Right cardiac atrium (tissue), 5 donors: ENCODE data around the gene KIAA0753. TPM values are rescaled to one million over a fixed set of nuclear protein-coding genes. Genes with fewer than 3 reads are reported as not detected.
"Not testable (repeated sequence)": the region's sequence is repeated elsewhere in the genome, so short reads cannot be mapped to it uniquely, and the experiment has no call there.

Experiments used
- ATAC-seq, 2 donors: fragments of 200-7000 bp; cut with Tn5 transposase; one replicate each; pipeline versions ENCODE4 v1.8.0 to v1.9.1; 2020; ENCODE audit warnings: moderate library complexity in 2 of 2, mild to moderate bottlenecking in 1 of 2
- DNase-seq, 3 donors: peaks; one replicate each; pipeline ENCODE4 v3.0.0-alpha.2; 2020
- H3K27ac ChIP-seq: one replicate; pipeline ENCODE4 v1.5.1; 2013; ENCODE audit warnings: mild to moderate bottlenecking, low read length, control low read depth, moderate library complexity
- H3K27me3 ChIP-seq: one replicate; pipeline ENCODE4 v1.6.1; 2013; ENCODE audit not compliant: control insufficient read depth, insufficient read depth
- H3K4me1 ChIP-seq: one replicate; pipeline ENCODE4 v1.6.1; 2013; ENCODE audit warnings: low read length; ENCODE audit not compliant: control insufficient read depth, insufficient read depth
- H3K4me3 ChIP-seq: one replicate; pipeline ENCODE4 v1.5.1; 2013; ENCODE audit warnings: low read length, control low read depth
- H3K9me3 ChIP-seq: one replicate; pipeline ENCODE4 v1.6.1; 2013; ENCODE audit warnings: low read length; ENCODE audit not compliant: control insufficient read depth
- WGBS: extraction: QIAGEN DNeasy Blood & Tissue Kit; methylation state at CpG from one replicate; pipeline ENCODE4 v1.1.7; 2013; 5-methylcytosine and 5-hydroxymethylcytosine counted together
- intact Hi-C, 4 donors: fragments of 100-400 bp; cut with DNase I; formaldehyde crosslinking; loops; one replicate each; pipeline versions ENCODE4 v1.11.0 to v1.14.0; 2022 to 2023
- polyA plus RNA-seq: library from polyadenylated mRNA; stranded (reverse); fragments of 200-250 nt; gene quantifications from one replicate; pipeline ENCODE4 v1.2.3, GENCODE V29; 2013
- total RNA-seq, 4 donors: library from RNA; stranded (reverse); fragmentation: NEBNext Ultra II Directional; extraction: Animal tissue kit (Norgen Biotek cat#: 25700); gene quantifications; one replicate each; pipeline ENCODE4 v1.2.1, GENCODE V29; 2021
- donor health status: healthy with polysubstance abuse.
- donor health status: DM: no; HTN: yes; CAD: no.
- donor health status: DM: no; HTN: no; CAD: no.
- donor health status: DM: no; HTN: yes; CAD: no; lungs with severe emphysema.
- donor health status: DM: yes; HTN: yes; CAD: no.

KIAA0753 gene
- total and polyA plus RNA-seq, 5 donors = 2.9 to 9.0 (median 6.3) TPM

DNA sequence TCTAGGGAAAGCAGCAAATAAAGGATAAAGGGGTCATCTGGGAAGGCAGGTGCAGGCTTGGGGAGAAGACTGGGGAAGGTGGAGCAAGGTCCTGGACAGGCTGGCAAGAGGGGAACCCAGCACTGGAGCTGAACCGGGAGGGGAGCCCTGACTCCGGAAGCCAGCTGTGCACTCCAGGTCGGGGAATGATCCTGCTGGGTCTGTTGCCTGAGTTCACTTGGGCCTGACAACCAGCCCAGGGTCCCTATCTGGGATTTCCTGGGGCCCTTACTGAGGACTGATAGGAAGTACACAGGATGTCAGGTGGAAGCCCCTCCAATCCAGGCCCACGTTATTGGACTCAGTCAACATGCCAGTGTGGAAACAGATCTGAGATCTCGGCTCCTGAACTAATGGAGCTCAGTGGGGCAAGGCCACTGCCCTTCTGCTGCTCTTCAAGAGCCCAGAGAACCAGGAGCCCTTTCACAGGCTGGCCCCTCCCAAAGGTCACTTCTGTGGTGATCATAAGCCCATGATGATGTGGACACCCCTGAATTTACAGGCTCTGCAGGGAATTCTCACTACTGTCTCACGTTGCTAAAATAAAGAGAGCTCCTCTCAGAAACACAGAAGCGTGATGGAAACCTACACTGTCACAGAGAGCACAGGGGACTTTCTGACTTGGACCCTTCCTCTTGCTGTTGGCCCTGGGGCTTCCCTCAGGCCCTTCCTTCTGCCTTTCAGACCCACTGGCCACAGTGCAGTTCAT is 64.3 kb downstream of the KIAA0753 start:
- Histone ChIP-seq H3K4me3 (no peak overlapping the region), H3K4me1 (peaks cover 11% of the 10 kb centered on the region), H3K9me3 (no peaks in the 10 kb centered on the region), H3K27ac (no peak overlapping the region), H3K27me3 (no peaks in the 10 kb centered on the region)
- DNase-seq (no peak), ATAC-seq (no peak)
- 86% methylated on average over 7 of the region's 7 CpGs for WGBS
- intact Hi-C loops = no loop called here

- DNase-seq (no peak), ATAC-seq (no peak)
- peaks cover 11% of the 10 kb centered on the region for H3K4me1 ChIP-seq
- H3K27me3 ChIP-seq = no peaks in the 10 kb centered on the region
- WGBS = 63% methylated on average over 5 of the region's 5 CpGs
- H3K9me3 ChIP-seq = no peaks in the 10 kb centered on the region
- no peak overlapping the region for H3K27ac ChIP-seq
- no peak overlapping the region for H3K4me3 ChIP-seq
- intact Hi-C loops = no loop called here
These were observed 64.9 kb downstream of the KIAA0753 start for GRCh38 chr17:6575596-6575988.

GRCh38 chr17:6574687-6575595 is 65.6 kb downstream of the KIAA0753 start:
- H3K27me3 ChIP-seq = no peaks in the 10 kb centered on the region
- DNase-seq (peak; percentile 47 to 73 (median 68)), ATAC-seq (peak; percentile 80 to 84)
- H3K9me3 ChIP-seq = no peaks in the 10 kb centered on the region
- H3K27ac ChIP-seq = peak overlapping the region; percentile 1
- no peak overlapping the region for H3K4me3 ChIP-seq
- H3K4me1 ChIP-seq = peaks cover 11% of the 10 kb centered on the region
- intact Hi-C loops = no loop called here
- WGBS = 22% methylated on average over 23 of the region's 23 CpGs

DNA sequence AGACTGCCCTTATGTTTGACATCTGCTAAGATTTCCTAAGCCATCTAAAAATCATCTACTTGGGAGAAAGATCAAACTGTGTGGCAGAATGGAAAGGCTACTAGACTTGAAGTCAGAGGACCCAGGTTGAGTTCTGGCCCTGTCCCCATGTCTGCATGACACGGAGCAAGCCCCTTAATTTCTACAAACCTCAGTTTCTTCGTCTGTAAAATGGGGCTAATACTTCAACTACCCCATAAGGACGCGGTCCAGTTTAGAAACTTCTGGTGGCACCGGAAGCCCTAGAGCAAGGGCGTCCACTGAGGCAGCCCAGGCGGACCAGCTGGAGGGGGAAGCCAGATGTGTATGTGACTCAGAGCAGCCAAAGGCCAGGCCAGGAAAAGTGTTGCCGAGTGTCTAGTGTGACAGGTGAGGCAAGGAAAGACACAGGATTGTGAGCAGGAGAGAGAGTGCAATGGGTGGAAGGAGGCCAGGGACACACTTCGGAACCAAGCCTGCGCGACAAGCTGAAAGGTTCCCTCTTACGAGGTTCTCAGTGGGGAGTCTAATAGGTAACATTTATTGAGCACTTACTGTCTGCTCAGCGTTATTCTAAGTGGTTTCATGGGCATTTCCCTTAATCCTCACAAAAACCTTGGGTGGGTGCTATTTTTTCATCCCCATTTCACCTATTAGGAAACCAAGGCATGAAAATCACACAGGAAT is 66.4 kb downstream of the KIAA0753 start:
- no peak for DNase-seq
- H3K9me3 ChIP-seq = no peaks in the 10 kb centered on the region
- intact Hi-C loops = no loop called here
- WGBS = 98% methylated on average over 13 of the region's 13 CpGs
- no peak overlapping the region for H3K27ac ChIP-seq
- H3K4me3 ChIP-seq = no peak overlapping the region
- H3K4me1 ChIP-seq = peaks cover 11% of the 10 kb centered on the region
- H3K27me3 ChIP-seq = no peaks in the 10 kb centered on the region
- ATAC-seq = no peak

DNA sequence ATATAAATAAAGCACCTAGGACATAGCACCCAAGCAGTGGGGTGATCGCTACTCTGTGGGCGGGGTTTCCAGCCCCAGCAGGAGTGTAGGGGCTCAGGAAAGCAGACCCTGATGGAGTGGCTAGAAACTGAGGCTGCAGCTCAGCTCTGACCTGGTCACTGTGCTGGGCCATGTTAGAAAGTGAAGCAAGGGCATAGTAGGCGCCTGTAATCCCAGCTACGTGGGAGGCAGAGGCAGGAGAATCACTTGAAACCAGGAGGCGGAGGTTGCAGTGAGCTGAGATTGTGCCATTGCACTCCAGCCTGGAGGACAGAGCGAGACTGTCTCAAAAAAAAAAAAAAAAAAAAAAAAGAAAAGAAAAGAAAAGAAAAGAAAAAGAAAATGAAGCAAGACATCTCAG is 67.0 kb downstream of the KIAA0753 start:
- H3K4me3 ChIP-seq, DNase-seq, H3K27me3 ChIP-seq, ATAC-seq, intact Hi-C loops, H3K27ac ChIP-seq, H3K9me3 ChIP-seq: not testable (repeated sequence)
- WGBS = 96% methylated on average over 6 of the region's 6 CpGs
- peaks cover 11% of the 10 kb centered on the region for H3K4me1 ChIP-seq

- peaks cover 11% of the 10 kb centered on the region for H3K4me1 ChIP-seq
- no peak overlapping the region for H3K27ac ChIP-seq
- no peaks in the 10 kb centered on the region for H3K27me3 ChIP-seq
- no peak overlapping the region for H3K4me3 ChIP-seq
- WGBS = 96% methylated on average over 8 of the region's 8 CpGs
- no peaks in the 10 kb centered on the region for H3K9me3 ChIP-seq
- ATAC-seq (no peak), DNase-seq (no peak)
- intact Hi-C loops = no loop called here
These were observed 67.5 kb downstream of the KIAA0753 start for GRCh38 chr17:6572972-6573370.

GRCh38 chr17:6571452-6571781 is 69.1 kb downstream of the KIAA0753 start:
- WGBS = 72% methylated on average over 7 of the region's 7 CpGs
- intact Hi-C loops = no loop called here
- no peak for ATAC-seq
- H3K9me3 ChIP-seq = no peaks in the 10 kb centered on the region
- no peak overlapping the region for H3K27ac ChIP-seq
- H3K4me3 ChIP-seq = no peak overlapping the region
- DNase-seq = no peak
- no peaks in the 10 kb centered on the region for H3K27me3 ChIP-seq
- peaks cover 11% of the 10 kb centered on the region for H3K4me1 ChIP-seq

DNA sequence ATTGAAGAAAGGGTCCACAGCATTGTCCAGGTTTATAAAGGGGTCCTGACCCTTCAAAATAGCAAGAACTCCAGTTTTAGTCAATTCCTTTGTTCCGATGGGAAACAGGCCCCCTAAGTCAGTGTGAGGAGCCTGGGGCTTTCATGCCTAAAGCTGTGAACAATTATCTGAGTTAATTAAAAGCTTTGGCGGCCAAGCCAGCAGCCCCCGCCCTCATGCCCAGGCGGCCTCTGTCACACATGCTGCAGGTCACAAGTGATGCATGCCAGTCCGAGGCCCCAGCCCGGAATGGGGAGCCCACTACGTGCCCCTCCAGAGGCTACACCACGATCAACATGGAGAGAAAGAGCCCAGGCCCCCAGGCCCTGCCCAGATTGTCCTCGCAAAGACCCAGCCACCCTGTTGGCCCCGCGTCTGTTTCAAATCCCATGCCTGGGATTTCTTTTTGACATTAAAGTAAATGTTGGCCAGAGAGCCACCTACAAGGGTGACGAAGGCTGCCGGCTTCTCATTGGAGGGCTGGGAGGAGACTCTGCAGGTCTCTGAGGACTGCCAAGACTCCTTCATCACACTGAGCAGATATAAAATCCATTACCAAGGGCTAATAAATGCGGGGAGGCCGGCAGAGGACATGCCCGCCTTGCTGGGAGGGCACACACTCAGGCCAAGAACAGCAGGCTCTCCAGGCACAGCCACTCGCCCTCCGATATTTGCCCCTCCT is 69.6 kb downstream of the KIAA0753 start:
- Histone ChIP-seq H3K4me3 (no peak overlapping the region), H3K4me1 (peaks cover 9% of the 10 kb centered on the region), H3K27me3 (no peaks in the 10 kb centered on the region), H3K9me3 (no peaks in the 10 kb centered on the region), H3K27ac (no peak overlapping the region)
- ATAC-seq (no peak), DNase-seq (no peak)
- WGBS = 84% methylated on average over 18 of the region's 18 CpGs
- intact Hi-C loops = no loop called here

DNA sequence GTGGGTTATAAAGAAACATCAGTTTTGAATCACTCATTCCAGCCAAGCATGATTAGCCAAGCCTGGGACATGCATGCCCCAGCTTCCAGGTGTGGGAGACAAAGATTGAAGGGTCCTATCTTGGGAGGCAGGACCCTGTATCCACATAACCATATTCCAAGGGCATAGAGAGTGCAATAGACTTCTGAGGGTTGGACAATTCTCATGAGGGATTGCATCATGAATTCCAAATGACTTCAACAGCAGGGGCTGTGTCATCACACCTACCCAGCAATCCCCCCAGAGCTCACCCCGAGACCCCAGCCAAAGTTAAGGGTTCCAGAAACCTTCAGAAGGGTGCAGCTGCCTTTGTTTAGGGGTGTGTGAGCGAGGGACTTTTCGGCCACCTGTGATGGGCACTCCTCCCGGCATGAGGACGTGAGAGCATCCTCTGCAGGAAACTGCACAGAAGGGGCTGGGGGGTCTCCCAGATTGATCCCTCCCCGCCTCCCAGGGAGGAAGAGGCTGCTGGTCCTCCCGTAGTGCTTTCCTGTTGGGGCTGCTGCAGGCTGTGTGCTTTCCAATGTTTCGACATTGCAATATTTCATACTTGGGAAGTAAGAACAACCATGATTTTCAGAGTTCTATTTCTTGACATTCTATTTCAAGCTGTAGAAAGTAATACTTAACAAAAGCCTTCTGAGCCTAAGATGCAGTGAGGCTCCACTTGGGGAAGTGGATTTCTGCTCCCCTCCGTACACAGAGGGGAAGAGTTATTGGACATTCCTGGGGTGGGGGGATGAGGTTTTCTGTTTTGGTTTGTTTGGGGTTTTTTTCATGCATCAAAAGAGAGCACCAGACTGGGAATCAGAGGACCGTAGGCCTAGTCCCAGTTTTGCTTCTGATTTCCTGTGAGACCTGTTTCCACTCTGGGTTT is 70.9 kb downstream of the KIAA0753 start:
- no peak for ATAC-seq
- intact Hi-C loops = no loop called here

More for the DNA sequence above, 70.9 kb downstream of the KIAA0753 start:
- Histone ChIP-seq H3K27ac (no peak overlapping the region), H3K27me3 (no peaks in the 10 kb centered on the region), H3K4me1 (no peaks in the 10 kb centered on the region), H3K9me3 (no peaks in the 10 kb centered on the region), H3K4me3 (no peak overlapping the region)
- DNase-seq = no peak
- WGBS = 74% methylated on average over 10 of the region's 10 CpGs
